CD4-positive, CD25-positive, alpha-beta regulatory T cell (primary cell): ENCODE measurements around the gene HPS3. TPM values are rescaled to one million over a fixed set of nuclear protein-coding genes. Genes with fewer than 3 reads are reported as not detected.

Experiments used
- ATAC-seq, 2 donors: fragments of 150-1000 bp; cut with Tn5 transposase; one replicate each; pipeline ENCODE4 v1.10.0; 2021; ENCODE audit warnings: low read depth in 2 of 2, moderate number of reproducible peaks in 2 of 2, moderate library complexity in 1 of 2
- DNase-seq, 3 donors: peaks; one replicate each; pipeline versions ENCODE4 v3.0.0 to v3.0.0-alpha.2; 2012 to 2022; ENCODE audit warnings: mixed read lengths in 1 of 3
- H3K27ac ChIP-seq: one replicate; pipeline ENCODE4 v1.7.0; 2013; ENCODE audit warnings: mild to moderate bottlenecking, low read length; ENCODE audit not compliant: insufficient read depth, poor library complexity, severe bottlenecking
- H3K27me3 ChIP-seq: one replicate; pipeline ENCODE4 v1.7.0; 2013; ENCODE audit warnings: low read length; ENCODE audit not compliant: control insufficient read depth, insufficient read depth
- H3K36me3 ChIP-seq: one replicate; pipeline ENCODE4 v1.7.0; 2013; ENCODE audit warnings: mild to moderate bottlenecking, low read length, moderate library complexity; ENCODE audit not compliant: control insufficient read depth, insufficient read depth
- H3K4me1 ChIP-seq: 2 replicates; pipeline ENCODE4 v1.7.0; 2013; ENCODE audit warnings: mild to moderate bottlenecking, low read length; ENCODE audit not compliant: insufficient read depth, control insufficient read depth, poor library complexity, severe bottlenecking
- H3K4me3 ChIP-seq: one replicate; pipeline ENCODE4 v1.7.0; 2013; ENCODE audit warnings: low read depth, mild to moderate bottlenecking, low read length, moderate library complexity
- H3K9me3 ChIP-seq, 2 experiments: 1 replicate in 1 of 2; 2 replicates in 1 of 2; pipeline ENCODE4 v1.7.0; 2013; ENCODE audit warnings: low read length in 2 of 2, mild to moderate bottlenecking in 1 of 2, moderate library complexity in 1 of 2; ENCODE audit not compliant: control insufficient read depth in 2 of 2
- H3K27ac Mint-ChIP-seq, 3 donors: one replicate each; pipeline ENCODE4 v1.8.0; 2020 to 2022; ENCODE audit warnings: mild to moderate bottlenecking in 3 of 3, mixed read lengths in 3 of 3, moderate library complexity in 2 of 3
- H3K27me3 Mint-ChIP-seq: one replicate; pipeline ENCODE4 v1.8.0; 2022; ENCODE audit warnings: mild to moderate bottlenecking, mixed read lengths
- H3K36me3 Mint-ChIP-seq: one replicate; pipeline ENCODE4 v1.8.0; 2020; ENCODE audit warnings: mixed read lengths
- H3K4me1 Mint-ChIP-seq, 4 donors: one replicate each; pipeline ENCODE4 v1.8.0; 2020 to 2022; ENCODE audit warnings: mixed read lengths in 4 of 4, mild to moderate bottlenecking in 1 of 4
- H3K4me3 Mint-ChIP-seq, 4 donors: one replicate each; pipeline ENCODE4 v1.8.0; 2020 to 2022; ENCODE audit warnings: mild to moderate bottlenecking in 4 of 4, mixed read lengths in 4 of 4, moderate library complexity in 3 of 4
- H3K9me3 Mint-ChIP-seq, 7 donors: one replicate each; pipeline ENCODE4 v1.8.0; 2020 to 2022; ENCODE audit warnings: mixed read lengths in 7 of 7, mild to moderate bottlenecking in 3 of 7, moderate library complexity in 2 of 7
- polyA plus RNA-seq, 4 donors: library from polyadenylated mRNA; unstranded; fragments of 300-500 nt; fragmentation: Illumina TruSeq; gene quantifications; one replicate each; pipeline ENCODE4 v1.2.3, GENCODE V29; 2021
- total RNA-seq: library from RNA; stranded (reverse); gene quantifications from one replicate; pipeline ENCODE4 v1.2.3, GENCODE V29; 2022

HPS3 gene
- total and polyA plus RNA-seq, 5 donors from 2014 or later = 21.9 to 42.7 (median 36.1) TPM

GRCh38 chr3:149128821-149129220 lies 617 bp upstream of the HPS3 start:
- Mint-ChIP-seq H3K36me3 (peaks cover 9% of the 10 kb centered on the region), H3K27ac (peak overlapping the region; percentile 92 to 94 (median 93)), H3K27me3 (peaks cover 36% of the 10 kb centered on the region), H3K9me3 (peaks cover 0 to 1% (median 0%) of the 10 kb centered on the region in 7 donors), H3K4me1 (peaks cover 21 to 50% (median 37%) of the 10 kb centered on the region in 4 donors), H3K4me3 (peak overlapping the region; percentile 93 to 96 (median 94))
- H3K27ac ChIP-seq = peak overlapping the region; percentile 73
- no peak for ATAC-seq
- peaks cover under 1% of the 10 kb centered on the region for H3K36me3 ChIP-seq
- DNase-seq = no peak
- no peaks in the 10 kb centered on the region for H3K9me3 ChIP-seq
- peaks cover 5% of the 10 kb centered on the region for H3K27me3 ChIP-seq
- H3K4me1 ChIP-seq = peaks cover 33% of the 10 kb centered on the region
- peak overlapping the region; percentile 87 for H3K4me3 ChIP-seq

GRCh38 chr3:149131589-149131988 lies 2.2 kb downstream of the HPS3 start:
- peaks cover 33% of the 10 kb centered on the region for H3K4me1 ChIP-seq
- ATAC-seq (no peak), DNase-seq (no peak)
- peak overlapping the region; percentile 93 to 96 (median 94) for H3K4me3 Mint-ChIP-seq
- peak overlapping the region; percentile 87 for H3K4me3 ChIP-seq
- peaks cover 12% of the 10 kb centered on the region for H3K36me3 Mint-ChIP-seq
- peak overlapping the region; percentile 72 to 94 (median 93) for H3K27ac Mint-ChIP-seq
- peaks cover 25 to 63% (median 53%) of the 10 kb centered on the region in 4 donors for H3K4me1 Mint-ChIP-seq
- no peaks in the 10 kb centered on the region for H3K9me3 ChIP-seq
- H3K27me3 ChIP-seq = peaks cover 2% of the 10 kb centered on the region
- peaks cover 5% of the 10 kb centered on the region for H3K36me3 ChIP-seq
- peaks cover 12% of the 10 kb centered on the region for H3K27me3 Mint-ChIP-seq
- H3K9me3 Mint-ChIP-seq = peaks cover 0 to 1% (median 0%) of the 10 kb centered on the region in 7 donors
- peak overlapping the region; percentile 39 for H3K27ac ChIP-seq

GRCh38 chr3:149134575-149134974 lies 5.1 kb downstream of the HPS3 start:
- Mint-ChIP-seq H3K27me3 (no peaks in the 10 kb centered on the region), H3K9me3 (peaks cover 0 to 1% (median 0%) of the 10 kb centered on the region in 7 donors), H3K27ac (no peak overlapping the region), H3K36me3 (peaks cover 12% of the 10 kb centered on the region), H3K4me1 (peaks cover 37 to 71% (median 55%) of the 10 kb centered on the region in 4 donors), H3K4me3 (no peak overlapping the region)
- H3K36me3 ChIP-seq = peaks cover 5% of the 10 kb centered on the region
- ATAC-seq (no peak), DNase-seq (no peak)
- no peak overlapping the region for H3K27ac ChIP-seq
- H3K4me1 ChIP-seq = peaks cover 24% of the 10 kb centered on the region
- no peaks in the 10 kb centered on the region for H3K9me3 ChIP-seq
- no peak overlapping the region for H3K4me3 ChIP-seq
- no peaks in the 10 kb centered on the region for H3K27me3 ChIP-seq

- no peaks in the 10 kb centered on the region for H3K27me3 Mint-ChIP-seq
- Histone ChIP-seq H3K9me3 (no peaks in the 10 kb centered on the region), H3K36me3 (peaks cover 18% of the 10 kb centered on the region), H3K4me3 (no peak overlapping the region), H3K27ac (no peak overlapping the region), H3K4me1 (peaks cover 18% of the 10 kb centered on the region), H3K27me3 (no peaks in the 10 kb centered on the region)
- ATAC-seq = no peak
- H3K9me3 Mint-ChIP-seq = no peaks in the 10 kb centered on the region
- H3K4me3 Mint-ChIP-seq = no peak overlapping the region
- peaks cover 14% of the 10 kb centered on the region for H3K36me3 Mint-ChIP-seq
- H3K27ac Mint-ChIP-seq = peak overlapping the region in 1 of 3 donors; percentile 17
- no peak for DNase-seq
- peaks cover 6 to 34% (median 20%) of the 10 kb centered on the region in 4 donors for H3K4me1 Mint-ChIP-seq
These were observed 13.2 kb downstream of the HPS3 start for GRCh38 chr3:149142682-149143081.

- ATAC-seq = no peak
These were observed 15.9 kb downstream of the HPS3 start for GRCh38 chr3:149145356-149145755.

GRCh38 chr3:149145974-149146373 lies 16.5 kb downstream of the HPS3 start:
- peaks cover 0 to 18% (median 11%) of the 10 kb centered on the region in 4 donors for H3K4me1 Mint-ChIP-seq
- ATAC-seq = peak; percentile 82 to 85
- no peaks in the 10 kb centered on the region for H3K9me3 Mint-ChIP-seq
- no peak overlapping the region for H3K27ac Mint-ChIP-seq
- H3K27me3 ChIP-seq = no peaks in the 10 kb centered on the region
- H3K27ac ChIP-seq = peak overlapping the region; percentile 55
- H3K4me3 Mint-ChIP-seq = no peak overlapping the region
- H3K27me3 Mint-ChIP-seq = no peaks in the 10 kb centered on the region
- peak overlapping the region; percentile 40 for H3K4me3 ChIP-seq
- H3K36me3 Mint-ChIP-seq = peaks cover 20% of the 10 kb centered on the region
- no peaks in the 10 kb centered on the region for H3K9me3 ChIP-seq
- H3K36me3 ChIP-seq = peaks cover 26% of the 10 kb centered on the region
- H3K4me1 ChIP-seq = peaks cover 18% of the 10 kb centered on the region
- peak in 2 of 3 donors; percentile 17 to 62 for DNase-seq

More at GRCh38 chr3:149145356-149145755, 15.9 kb downstream of the HPS3 start:
- Mint-ChIP-seq H3K9me3 (no peaks in the 10 kb centered on the region), H3K27ac (peak overlapping the region in 1 of 3 donors; percentile 47), H3K4me3 (peak overlapping the region in 1 of 4 donors; percentile 7), H3K4me1 (peaks cover 0 to 21% (median 12%) of the 10 kb centered on the region in 4 donors), H3K27me3 (no peaks in the 10 kb centered on the region), H3K36me3 (peaks cover 21% of the 10 kb centered on the region)
- no peaks in the 10 kb centered on the region for H3K27me3 ChIP-seq
- H3K9me3 ChIP-seq = no peaks in the 10 kb centered on the region
- peaks cover 26% of the 10 kb centered on the region for H3K36me3 ChIP-seq
- H3K4me3 ChIP-seq = peak overlapping the region; percentile 40
- peaks cover 18% of the 10 kb centered on the region for H3K4me1 ChIP-seq
- no peak for DNase-seq
- H3K27ac ChIP-seq = peak overlapping the region; percentile 55

GRCh38 chr3:149150436-149150835 lies 21.0 kb downstream of the HPS3 start:
- Histone ChIP-seq H3K27me3 (no peaks in the 10 kb centered on the region), H3K9me3 (no peaks in the 10 kb centered on the region), H3K36me3 (peaks cover 39% of the 10 kb centered on the region), H3K27ac (no peak overlapping the region), H3K4me3 (no peak overlapping the region), H3K4me1 (peaks cover 15% of the 10 kb centered on the region)
- no peaks in the 10 kb centered on the region for H3K9me3 Mint-ChIP-seq
- DNase-seq (no peak), ATAC-seq (no peak)
- no peak overlapping the region for H3K4me3 Mint-ChIP-seq
- peak overlapping the region in 1 of 3 donors; percentile 47 for H3K27ac Mint-ChIP-seq
- H3K27me3 Mint-ChIP-seq = no peaks in the 10 kb centered on the region
- H3K36me3 Mint-ChIP-seq = peaks cover 34% of the 10 kb centered on the region
- peaks cover 4 to 14% (median 6%) of the 10 kb centered on the region in 4 donors for H3K4me1 Mint-ChIP-seq

- Histone ChIP-seq H3K4me3 (no peak overlapping the region), H3K4me1 (peaks cover 4% of the 10 kb centered on the region), H3K27ac (no peak overlapping the region), H3K9me3 (no peaks in the 10 kb centered on the region), H3K36me3 (peaks cover 48% of the 10 kb centered on the region), H3K27me3 (no peaks in the 10 kb centered on the region)
- DNase-seq (no peak), ATAC-seq (no peak)
- H3K36me3 Mint-ChIP-seq = peaks cover 45% of the 10 kb centered on the region
- H3K4me3 Mint-ChIP-seq = no peak overlapping the region
- H3K9me3 Mint-ChIP-seq = no peaks in the 10 kb centered on the region
- no peaks in the 10 kb centered on the region for H3K27me3 Mint-ChIP-seq
- peaks cover 4 to 14% (median 6%) of the 10 kb centered on the region in 4 donors for H3K4me1 Mint-ChIP-seq
- peak overlapping the region in 2 of 3 donors; percentile 16 to 60 for H3K27ac Mint-ChIP-seq
These were observed 22.4 kb downstream of the HPS3 start for GRCh38 chr3:149151843-149152242.
